Ramos (cell line): ENCODE measurements around the gene AFAP1L1.
"Not testable (repeated sequence)": the region's sequence is repeated elsewhere in the genome, so short reads cannot be mapped to it uniquely, and the experiment has no call there.

ENCODE experiments used
- in situ Hi-C: fragments of 300-500 bp; cut with MboI; formaldehyde crosslinking; loops from one replicate; pipeline ENCODE4 v1.14.3; 2022; ENCODE audit warnings: low sequenced_read_pairs; ENCODE audit not compliant: unreplicated experiment

The AFAP1L1 gene

DNA sequence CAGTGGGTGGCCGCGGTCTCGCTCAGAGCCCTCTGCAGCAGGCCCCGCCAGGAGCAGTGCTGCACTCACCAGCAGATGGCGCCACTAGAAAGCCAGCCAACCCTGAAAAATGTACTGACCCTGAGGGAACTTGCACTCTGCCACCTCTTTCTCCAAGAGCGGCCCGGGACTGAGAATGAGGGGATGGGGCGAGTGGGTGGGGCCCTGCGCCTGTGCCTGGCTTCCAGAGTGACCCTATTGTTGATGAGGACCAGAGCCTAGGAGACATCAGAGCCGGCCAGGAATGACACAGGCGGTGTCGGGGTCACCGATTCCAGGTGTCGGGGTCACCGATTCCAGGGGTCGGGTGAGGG is 110.3 kb downstream of the AFAP1L1 start:
- in situ Hi-C loops = loop anchor here (10.0 kb wide), 1 partner anchor 183 kb away; no protein-coding TSS in a partner anchor

DNA sequence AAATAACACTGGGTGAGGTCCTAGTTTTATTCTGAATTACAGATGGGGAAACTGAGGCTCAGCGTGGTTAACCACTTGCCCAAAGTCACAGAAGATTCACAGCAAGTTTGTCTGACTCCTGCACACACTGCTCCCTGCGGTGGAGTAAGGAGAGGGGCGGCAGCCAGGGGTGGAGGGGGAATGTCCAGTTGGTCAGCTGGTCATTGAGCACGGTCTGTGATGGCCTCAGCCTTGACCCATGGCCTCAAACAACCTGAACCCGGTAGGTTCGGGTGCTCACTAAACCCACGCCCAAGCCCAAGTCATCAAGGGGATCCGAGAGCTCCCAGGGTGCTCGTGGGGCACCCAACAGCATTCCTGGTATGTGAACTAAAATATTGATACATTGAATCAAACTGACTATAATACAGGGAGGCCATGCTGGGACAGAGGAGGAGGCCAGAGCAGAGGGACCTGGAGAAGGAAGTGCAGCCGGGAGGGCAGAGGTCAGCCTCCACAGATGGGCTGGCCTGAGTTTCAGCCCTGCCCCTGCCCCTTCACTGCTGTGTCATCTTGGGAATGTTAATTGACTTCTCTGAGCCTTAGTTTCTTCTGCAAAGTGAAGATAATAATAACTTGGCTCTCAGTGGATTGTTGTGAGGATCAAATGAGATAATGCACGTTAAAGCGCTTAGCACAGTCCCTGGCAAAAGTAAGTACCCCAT is 111.0 kb downstream of the AFAP1L1 start:
- in situ Hi-C loops = loop anchor here (10.0 kb wide), 1 partner anchor 182 kb away; no protein-coding TSS in a partner anchor

DNA sequence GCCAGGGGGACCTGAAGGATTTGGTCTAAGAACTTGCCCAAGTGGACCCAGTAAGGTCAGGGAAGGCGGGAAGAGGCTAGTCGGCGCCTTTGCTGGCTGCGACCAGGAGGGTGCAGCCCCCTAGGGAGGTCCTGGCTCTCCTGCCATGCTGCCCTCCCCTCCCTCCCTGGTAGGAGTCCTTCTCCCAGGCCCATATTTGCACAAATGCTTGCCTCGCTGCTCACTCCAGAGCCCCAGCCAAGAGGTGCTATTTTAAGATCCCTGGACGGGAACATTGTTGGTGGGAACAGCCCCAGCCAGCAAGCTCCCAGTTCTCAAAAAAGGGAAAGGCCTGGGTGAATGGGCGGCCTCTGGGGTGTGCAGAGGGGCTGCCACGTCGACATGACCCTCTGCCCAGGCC is 111.7 kb downstream of the AFAP1L1 start:
- in situ Hi-C loops = loop anchor here (10.0 kb wide), 1 partner anchor 181 kb away; no protein-coding TSS in a partner anchor

DNA sequence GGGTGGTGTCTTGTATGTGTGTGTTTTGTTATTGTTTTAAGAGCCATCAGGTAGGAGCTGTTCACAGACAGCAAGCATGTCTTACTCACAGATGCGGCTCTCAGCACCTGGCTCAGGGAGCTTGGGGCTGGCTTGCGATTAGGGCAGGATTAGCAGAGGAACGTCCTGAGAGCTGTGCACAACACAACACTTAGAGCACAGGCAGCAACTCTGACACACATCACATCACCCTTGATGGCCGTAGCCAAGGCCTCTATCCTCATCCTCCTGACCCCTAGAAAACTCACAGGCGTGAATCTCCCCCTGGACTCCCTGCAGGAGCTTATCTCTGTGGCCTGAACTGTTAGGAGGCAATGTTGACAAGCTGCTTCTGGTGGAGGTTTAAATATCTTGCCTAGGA is 114.5 kb downstream of the AFAP1L1 start:
- in situ Hi-C loops = loop anchor here (10.0 kb wide), 1 partner anchor 179 kb away; no protein-coding TSS in a partner anchor

DNA sequence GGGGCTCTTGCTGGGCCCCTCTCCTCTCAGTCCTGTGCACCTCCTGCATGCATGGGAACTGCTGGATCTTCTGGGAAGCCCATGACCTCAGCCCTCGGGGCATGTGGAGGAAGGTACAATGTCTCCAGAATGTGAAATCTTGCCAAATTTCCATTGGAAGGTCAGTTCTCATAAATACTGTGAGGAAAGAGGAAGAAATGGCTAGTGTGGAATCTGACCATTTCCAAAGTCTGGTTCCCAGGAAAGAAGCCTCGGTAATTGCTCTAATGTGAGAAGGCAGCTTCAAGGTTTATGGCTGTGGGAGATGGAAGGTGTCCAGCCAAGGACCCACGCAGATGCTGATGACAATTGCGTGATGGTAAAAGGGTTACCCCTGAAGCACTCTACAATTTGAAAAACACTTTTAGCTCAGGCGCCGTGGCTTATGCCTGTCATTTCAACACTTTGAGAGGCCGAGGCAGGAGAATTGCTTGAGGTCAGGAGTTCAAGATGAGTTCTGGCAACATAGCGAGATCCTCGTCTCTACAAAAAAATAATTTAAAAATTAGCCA is 115.5 kb downstream of the AFAP1L1 start:
- in situ Hi-C loops = loop anchor here (10.0 kb wide), 1 partner anchor 178 kb away; no protein-coding TSS in a partner anchor

DNA sequence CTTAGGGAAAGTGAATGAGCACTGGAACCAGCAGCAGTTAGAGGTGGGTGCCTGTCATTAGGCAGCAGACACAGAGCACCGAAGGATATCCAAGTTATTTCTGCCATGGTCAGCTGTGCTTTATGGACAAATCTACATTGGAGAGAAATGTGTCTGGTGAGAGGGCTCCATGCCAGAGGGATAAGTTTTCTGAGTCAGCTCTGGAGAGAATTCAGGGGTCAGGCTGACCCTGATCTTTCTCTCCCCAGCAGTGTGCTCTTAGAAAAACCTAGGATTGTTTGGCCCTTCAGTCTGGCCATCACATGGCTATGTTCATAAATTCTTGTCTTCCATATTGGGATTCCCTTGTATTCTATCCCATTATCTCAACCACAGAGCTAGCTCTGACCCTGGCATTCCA is 116.3 kb downstream of the AFAP1L1 start:
- in situ Hi-C loops = loop anchor here (10.0 kb wide), 1 partner anchor 177 kb away; no protein-coding TSS in a partner anchor

DNA sequence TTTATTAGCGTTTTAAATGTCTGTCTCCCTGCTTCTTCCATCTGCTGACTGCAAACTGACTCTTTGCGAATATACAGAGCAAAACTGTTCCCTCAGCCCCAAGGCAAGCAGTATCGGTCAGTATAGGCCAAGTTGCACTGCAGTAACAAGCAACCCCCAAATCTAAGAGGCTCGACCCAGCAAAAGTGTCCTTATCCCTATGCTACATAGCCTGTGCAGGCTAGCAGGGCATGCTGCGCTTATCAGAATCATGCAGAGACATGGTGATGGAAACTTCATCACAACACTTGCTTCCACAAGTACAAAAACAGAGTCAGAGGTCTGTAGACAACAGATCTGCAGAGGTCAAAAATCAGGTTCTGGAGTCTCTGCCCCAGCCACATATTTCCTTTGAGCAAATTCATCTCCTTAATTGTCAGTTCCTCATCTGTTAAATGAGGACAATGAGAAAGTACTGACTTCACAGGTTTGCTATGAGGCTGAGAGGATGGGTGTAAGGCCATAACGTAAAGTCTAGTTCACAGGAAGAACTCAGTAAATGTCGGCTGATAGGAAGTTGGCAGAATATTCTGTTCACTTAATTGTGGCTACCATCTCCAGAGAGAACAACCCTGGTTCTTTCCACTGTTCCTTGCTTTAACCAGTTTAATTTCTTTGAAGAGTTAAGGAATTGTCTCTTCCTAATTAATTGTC is 117.0 kb downstream of the AFAP1L1 start:
- in situ Hi-C loops = loop anchor here (10.0 kb wide), 1 partner anchor 176 kb away; no protein-coding TSS in a partner anchor

DNA sequence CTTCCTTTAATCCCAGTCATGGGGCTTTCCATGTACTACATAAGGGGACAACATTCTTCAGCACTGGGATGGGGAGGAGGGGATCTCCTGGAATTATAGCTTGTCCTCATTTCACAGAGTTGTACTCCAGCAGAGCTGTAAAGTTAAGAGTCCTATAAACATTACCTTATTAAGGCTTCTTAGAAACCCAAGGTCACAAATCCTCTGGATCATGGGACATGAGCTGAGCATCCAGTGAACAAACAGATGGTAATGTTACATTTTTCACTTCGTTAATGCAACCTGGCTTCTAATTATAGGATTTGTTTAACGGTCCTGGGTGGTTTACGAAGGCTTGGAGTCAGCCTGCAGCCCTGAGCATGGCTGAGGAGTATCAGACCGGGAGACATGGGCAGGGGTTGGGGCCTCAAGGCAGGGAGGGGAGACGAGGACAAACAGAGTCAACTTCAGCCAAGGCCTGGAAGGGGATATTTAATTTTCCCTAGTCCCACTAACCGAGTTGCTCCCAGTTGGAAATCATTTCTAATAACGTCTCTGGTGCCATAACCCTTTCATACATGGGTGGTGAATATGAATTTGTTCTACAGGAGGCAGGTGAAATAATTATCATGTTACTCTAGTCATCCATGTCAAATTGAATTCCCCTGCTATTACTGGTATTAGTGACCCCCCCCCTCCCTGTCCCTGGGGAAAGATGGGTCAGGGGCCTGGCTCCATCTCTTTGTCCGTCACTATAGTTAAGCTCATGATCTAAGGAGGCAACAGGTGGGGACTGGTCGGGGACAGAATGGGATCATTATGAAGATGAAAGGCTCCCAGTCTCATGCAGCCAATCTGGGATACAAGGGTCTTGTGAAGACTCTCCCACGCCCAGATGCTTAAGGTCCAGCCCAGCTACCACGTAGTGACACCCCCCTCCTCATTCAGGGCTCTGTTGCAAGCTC is 118.2 kb downstream of the AFAP1L1 start:
- in situ Hi-C loops = loop anchor here (10.0 kb wide), 1 partner anchor 175 kb away; no protein-coding TSS in a partner anchor

DNA sequence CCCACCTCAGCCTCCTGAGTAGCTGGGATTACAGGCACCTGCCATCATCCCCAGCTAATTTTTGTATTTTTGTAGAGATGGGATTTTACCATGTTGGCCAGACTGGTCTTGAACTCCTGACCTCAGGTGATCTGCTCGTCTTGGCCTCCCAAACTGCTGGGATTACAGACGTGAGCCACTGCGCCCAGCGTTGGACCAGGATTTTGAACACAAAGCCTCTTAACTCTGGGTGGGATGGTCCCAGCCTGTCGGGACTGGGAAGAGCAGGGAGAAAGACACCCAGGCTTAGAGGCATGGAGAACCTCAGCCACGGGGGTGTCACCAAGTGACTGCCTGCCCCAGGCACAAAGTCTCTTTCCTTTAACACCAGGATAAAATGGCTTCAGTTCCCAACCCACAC is 119.4 kb downstream of the AFAP1L1 start:
- in situ Hi-C loops = not testable (repeated sequence)
